Neural progenitor cell (in vitro differentiated cells): Measurements from ENCODE around the gene MSI2. TPM values are rescaled to one million over a fixed set of nuclear protein-coding genes. Genes with fewer than 3 reads are reported as not detected.

Experiments
- DNase-seq: peaks from one replicate; pipeline ENCODE4 v3.0.0-alpha.2; 2016; ENCODE audit warnings: low spot score
- H2AFZ ChIP-seq: fragments of 200-600 bp; sonication (generic); replicated peaks from 2 replicates; pipeline ENCODE4 v1.6.1; 2016; ENCODE audit warnings: antibody characterized with exemption
- H3F3A ChIP-seq: fragments of 200-600 bp; sonication (generic); 2 replicates; pipeline ENCODE4 v1.6.1; 2016; ENCODE audit warnings: antibody characterized with exemption, low read depth
- H3K27ac ChIP-seq: fragments of 200-600 bp; sonication (generic); 2 replicates; pipeline ENCODE4 v1.5.1; 2016; ENCODE audit warnings: mild to moderate bottlenecking
- H3K27me3 ChIP-seq: fragments of 200-600 bp; sonication (generic); 2 replicates; pipeline ENCODE4 v1.6.1; 2016; ENCODE audit warnings: mild to moderate bottlenecking, moderate library complexity
- H3K36me3 ChIP-seq: fragments of 200-600 bp; sonication (generic); 2 replicates; pipeline ENCODE4 v1.5.1; 2016
- H3K4me1 ChIP-seq: fragments of 200-600 bp; sonication (generic); 2 replicates; pipeline ENCODE4 v1.6.1; 2016; ENCODE audit warnings: mixed run types
- H3K4me2 ChIP-seq: fragments of 200-600 bp; sonication (generic); 2 replicates; pipeline ENCODE4 v1.6.1; 2016
- H3K4me3 ChIP-seq: fragments of 200-600 bp; sonication (generic); 2 replicates; pipeline ENCODE4 v1.5.1; 2016
- H3K79me2 ChIP-seq: fragments of 200-600 bp; sonication (generic); 2 replicates; pipeline ENCODE4 v1.6.1; 2016; ENCODE audit warnings: low read depth
- H3K9ac ChIP-seq: fragments of 200-600 bp; sonication (generic); 2 replicates; pipeline ENCODE4 v1.6.1; 2016
- H3K9me3 ChIP-seq: fragments of 200-600 bp; sonication (generic); 2 replicates; pipeline ENCODE4 v1.5.1; 2016; ENCODE audit warnings: low read depth
- H4K20me1 ChIP-seq: fragments of 200-600 bp; sonication (generic); 2 replicates; pipeline ENCODE4 v1.6.1; 2016; ENCODE audit warnings: low read depth
- H3K27ac Mint-ChIP-seq: 3 replicates; pipeline ENCODE4 v1.8.0; 2021; ENCODE audit warnings: mixed read lengths
- H3K27me3 Mint-ChIP-seq: 2 replicates; pipeline ENCODE4 v1.8.0; 2022; ENCODE audit warnings: low read depth, mild to moderate bottlenecking, inconsistent platforms, moderate library complexity, mixed read lengths; ENCODE audit not compliant: insufficient read depth
- H3K36me3 Mint-ChIP-seq: 3 replicates; pipeline ENCODE4 v1.8.0; 2021; ENCODE audit warnings: mixed read lengths
- H3K4me1 Mint-ChIP-seq: 3 replicates; pipeline ENCODE4 v1.8.0; 2021; ENCODE audit warnings: mixed read lengths
- H3K4me3 Mint-ChIP-seq: 3 replicates; pipeline ENCODE4 v1.8.0; 2021; ENCODE audit warnings: mild to moderate bottlenecking, moderate library complexity, mixed read lengths
- H3K9me3 Mint-ChIP-seq: 3 replicates; pipeline ENCODE4 v1.8.0; 2020; ENCODE audit warnings: mixed read lengths
- EZH2 ChIP-seq: fragments of 200-600 bp; sonication (generic); IDR thresholded peaks from 2 replicates; pipeline ENCODE4 v1.6.1; 2017; ENCODE audit warnings: antibody characterized with exemption, mild to moderate bottlenecking, moderate library complexity
- EZH2phosphoT487 ChIP-seq: fragments of 200-600 bp; sonication (generic); IDR thresholded peaks from 2 replicates; pipeline ENCODE4 v1.6.1; 2017; ENCODE audit warnings: antibody characterized with exemption
- total RNA-seq: library from RNA; depleted of rRNA; stranded (reverse); fragments of >200 nt; gene quantifications from 2 replicates; pipeline ENCODE4 v1.2.3, GENCODE V29; 2015; ENCODE audit warnings: low replicate concordance
- TF ChIP-seq, protein P1 (sequence below): fragments of 200-600 bp; sonication (generic); IDR thresholded peaks from 2 replicates; pipeline ENCODE4 v1.5.1; 2017; ENCODE audit warnings: antibody characterized with exemption, mild to moderate bottlenecking

The MSI2 gene
- total RNA-seq, 1 donor from 2014 or later = 96.9 TPM

DNA sequence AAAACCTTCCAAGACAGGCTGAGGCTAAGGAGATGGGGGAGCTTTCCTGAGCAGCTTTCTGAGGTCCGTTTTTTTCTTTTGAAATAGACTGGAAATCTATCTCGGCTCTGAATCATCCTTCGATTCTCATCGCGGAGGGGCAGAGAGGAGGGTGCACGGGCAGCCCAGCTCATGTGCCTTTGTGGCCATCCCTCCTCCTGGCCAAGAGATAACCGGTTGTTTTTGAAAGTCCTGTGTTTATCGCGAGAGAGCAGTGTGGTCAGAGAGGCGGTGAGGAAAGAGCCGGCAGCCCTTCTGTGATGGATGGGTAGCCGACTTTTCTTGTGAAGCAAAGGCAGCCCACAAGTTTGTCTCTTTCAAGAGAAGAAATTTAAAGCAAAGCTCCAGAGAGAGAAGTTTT, 297.2 kb downstream of the MSI2 start:
- Histone ChIP-seq H3K4me2 (peak overlapping the region; percentile 52), H3K4me1 (peaks cover 89% of the 10 kb centered on the region), H4K20me1 (peaks cover 95% of the 10 kb centered on the region), H3K27me3 (no peaks in the 10 kb centered on the region), H3K9ac (no peak overlapping the region), H3K27ac (peak overlapping the region; percentile 1), H3K4me3 (no peak overlapping the region), H3K36me3 (no peaks in the 10 kb centered on the region), H3F3A (peaks cover 63% of the 10 kb centered on the region), H3K9me3 (no peaks in the 10 kb centered on the region), H2AFZ (no peak overlapping the region), H3K79me2 (peaks cover 65% of the 10 kb centered on the region)
- peaks cover 15% of the 10 kb centered on the region for H3K27me3 Mint-ChIP-seq
- no peaks in the 10 kb centered on the region for H3K9me3 Mint-ChIP-seq
- peak overlapping the region; percentile 98 for H3K27ac Mint-ChIP-seq
- H3K4me3 Mint-ChIP-seq = peak overlapping the region; percentile 79
- no peak for TF ChIP-seq EZH2phosphoT487
- TF ChIP-seq, protein P1, sequence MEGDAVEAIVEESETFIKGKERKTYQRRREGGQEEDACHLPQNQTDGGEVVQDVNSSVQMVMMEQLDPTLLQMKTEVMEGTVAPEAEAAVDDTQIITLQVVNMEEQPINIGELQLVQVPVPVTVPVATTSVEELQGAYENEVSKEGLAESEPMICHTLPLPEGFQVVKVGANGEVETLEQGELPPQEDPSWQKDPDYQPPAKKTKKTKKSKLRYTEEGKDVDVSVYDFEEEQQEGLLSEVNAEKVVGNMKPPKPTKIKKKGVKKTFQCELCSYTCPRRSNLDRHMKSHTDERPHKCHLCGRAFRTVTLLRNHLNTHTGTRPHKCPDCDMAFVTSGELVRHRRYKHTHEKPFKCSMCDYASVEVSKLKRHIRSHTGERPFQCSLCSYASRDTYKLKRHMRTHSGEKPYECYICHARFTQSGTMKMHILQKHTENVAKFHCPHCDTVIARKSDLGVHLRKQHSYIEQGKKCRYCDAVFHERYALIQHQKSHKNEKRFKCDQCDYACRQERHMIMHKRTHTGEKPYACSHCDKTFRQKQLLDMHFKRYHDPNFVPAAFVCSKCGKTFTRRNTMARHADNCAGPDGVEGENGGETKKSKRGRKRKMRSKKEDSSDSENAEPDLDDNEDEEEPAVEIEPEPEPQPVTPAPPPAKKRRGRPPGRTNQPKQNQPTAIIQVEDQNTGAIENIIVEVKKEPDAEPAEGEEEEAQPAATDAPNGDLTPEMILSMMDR = no peak
- no peak for TF ChIP-seq EZH2
- H3K4me1 Mint-ChIP-seq = peaks cover 99% of the 10 kb centered on the region
- H3K36me3 Mint-ChIP-seq = peaks cover 15% of the 10 kb centered on the region
- no peak for DNase-seq

DNA sequence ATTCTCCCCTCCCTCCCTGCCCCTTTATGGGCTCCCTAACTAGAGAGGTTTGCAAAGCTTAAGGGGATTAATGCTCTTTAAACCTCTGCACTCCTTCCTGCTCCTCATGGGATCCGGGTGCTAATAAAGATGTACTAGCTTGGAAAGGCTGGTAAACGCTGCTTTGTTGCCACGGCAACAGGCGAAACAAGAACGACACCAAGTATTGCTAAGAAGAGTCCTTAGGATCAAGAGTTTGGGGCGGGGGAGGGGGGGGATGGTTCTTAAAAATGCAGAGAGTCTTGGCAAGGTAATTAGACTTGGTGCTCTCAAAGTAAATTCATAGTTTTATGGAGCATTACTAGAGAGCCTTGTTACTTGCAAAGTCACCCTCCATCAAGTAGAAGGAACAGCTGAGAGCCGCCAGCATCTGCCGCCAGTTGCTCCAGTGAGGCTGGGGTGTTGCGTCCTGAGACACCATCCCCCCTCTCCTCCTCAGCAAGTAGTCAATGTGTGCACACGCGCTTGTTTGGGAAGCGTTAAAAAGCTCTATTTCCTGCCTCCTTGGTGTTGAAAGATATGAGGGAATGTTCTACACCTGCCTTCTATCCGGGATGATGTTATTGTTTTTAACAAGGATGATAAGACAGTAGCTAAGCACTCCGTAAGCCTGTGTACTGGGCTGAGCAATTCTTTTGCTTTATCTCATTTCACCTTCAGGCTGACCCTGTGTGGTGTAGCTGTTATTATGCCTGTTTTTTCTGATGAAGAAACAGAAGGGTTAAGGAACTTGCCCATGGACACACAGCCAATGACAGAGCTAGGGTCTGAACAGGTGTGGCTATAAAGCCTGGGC, 297.9 kb downstream of the MSI2 start:
- Histone ChIP-seq H3K9me3 (no peaks in the 10 kb centered on the region), H3K79me2 (peaks cover 61% of the 10 kb centered on the region), H4K20me1 (peaks cover 89% of the 10 kb centered on the region), H3F3A (peaks cover 57% of the 10 kb centered on the region), H3K4me1 (peaks cover 82% of the 10 kb centered on the region), H3K27me3 (no peaks in the 10 kb centered on the region), H3K4me3 (no peak overlapping the region), H3K36me3 (no peaks in the 10 kb centered on the region), H3K27ac (no peak overlapping the region), H2AFZ (no peak overlapping the region), H3K9ac (no peak overlapping the region), H3K4me2 (peak overlapping the region; percentile 52)
- peaks cover 20% of the 10 kb centered on the region for H3K36me3 Mint-ChIP-seq
- TF ChIP-seq, protein P1 = no peak
- no peak for TF ChIP-seq EZH2
- TF ChIP-seq EZH2phosphoT487 = no peak
- no peaks in the 10 kb centered on the region for H3K9me3 Mint-ChIP-seq
- peak overlapping the region; percentile 79 for H3K4me3 Mint-ChIP-seq
- peaks cover 99% of the 10 kb centered on the region for H3K4me1 Mint-ChIP-seq
- H3K27me3 Mint-ChIP-seq = peaks cover 16% of the 10 kb centered on the region
- peak; percentile 92 for DNase-seq
- H3K27ac Mint-ChIP-seq = peak overlapping the region; percentile 98

DNA sequence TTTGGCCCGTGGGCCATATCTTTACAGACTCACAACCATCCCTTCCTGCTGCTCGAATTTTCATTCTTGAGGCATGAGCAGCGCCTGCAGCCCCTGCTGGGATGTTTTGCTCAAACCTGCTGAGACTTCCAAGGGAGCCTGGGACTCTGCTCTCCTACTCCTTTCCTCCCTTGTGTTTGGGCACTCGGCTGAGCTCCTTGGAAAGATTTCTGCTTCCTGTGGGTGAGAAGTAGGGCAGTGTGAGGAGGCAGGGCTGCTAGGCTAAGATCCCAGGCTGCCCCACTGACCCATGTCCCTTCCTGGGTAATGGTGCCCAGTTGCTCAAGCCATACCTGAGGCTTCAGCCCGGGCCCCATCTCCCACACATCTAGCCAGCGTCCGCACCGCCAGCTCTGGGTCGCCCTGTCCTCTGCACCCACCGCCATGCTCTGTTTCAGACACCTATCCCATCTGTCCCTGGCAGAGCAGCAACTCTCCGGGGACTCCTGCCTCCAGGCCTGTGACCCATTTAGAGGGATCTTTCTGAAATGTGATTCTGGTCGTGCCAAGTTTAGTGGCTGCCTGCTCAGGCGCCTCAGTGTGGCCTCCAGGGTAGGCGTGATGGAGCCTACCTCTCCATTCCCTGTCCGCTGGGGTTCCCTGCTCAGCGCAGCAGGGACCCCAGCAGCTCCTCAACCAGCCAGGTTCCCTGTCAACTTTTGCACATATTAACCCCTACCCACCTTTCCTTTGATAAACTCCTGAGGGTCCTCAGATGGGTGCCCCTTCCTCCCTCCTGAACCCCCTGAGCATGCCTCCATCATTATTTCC, 298.7 kb downstream of the MSI2 start:
- TF ChIP-seq, protein P1 = no peak
- TF ChIP-seq EZH2 = no peak
- no peak for TF ChIP-seq EZH2phosphoT487
- Mint-ChIP-seq H3K4me1 (peaks cover 95% of the 10 kb centered on the region), H3K27me3 (peaks cover 14% of the 10 kb centered on the region), H3K36me3 (peaks cover 22% of the 10 kb centered on the region), H3K27ac (peak overlapping the region; percentile 98), H3K4me3 (peak overlapping the region; percentile 25), H3K9me3 (no peaks in the 10 kb centered on the region)
- H3K4me1 ChIP-seq = peaks cover 74% of the 10 kb centered on the region
- no peak overlapping the region for H3K27ac ChIP-seq
- H3K79me2 ChIP-seq = peaks cover 61% of the 10 kb centered on the region
- no peaks in the 10 kb centered on the region for H3K36me3 ChIP-seq
- H2AFZ ChIP-seq = no peak overlapping the region
- H3K9me3 ChIP-seq = no peaks in the 10 kb centered on the region
- no peaks in the 10 kb centered on the region for H3K27me3 ChIP-seq
- H3F3A ChIP-seq = peaks cover 49% of the 10 kb centered on the region
- H4K20me1 ChIP-seq = peaks cover 84% of the 10 kb centered on the region
- peak overlapping the region; percentile 52 for H3K4me2 ChIP-seq
- DNase-seq = no peak
- no peak overlapping the region for H3K9ac ChIP-seq
- H3K4me3 ChIP-seq = no peak overlapping the region
